Nephron (organoid): ENCODE data around the gene PDE6G.

Experiments used
- H3K27ac Mint-ChIP-seq, 3 experiments: 2 replicates each; pipeline ENCODE4 v1.8.0; 2020; ENCODE audit warnings: mixed read lengths in 3 of 3, mild to moderate bottlenecking in 2 of 3, moderate library complexity in 1 of 3
- H3K27me3 Mint-ChIP-seq: 2 replicates; pipeline ENCODE4 v1.8.0; 2021; ENCODE audit warnings: low read depth, mild to moderate bottlenecking, moderate library complexity, mixed read lengths
- H3K36me3 Mint-ChIP-seq: 2 replicates; pipeline ENCODE4 v1.8.0; 2020; ENCODE audit warnings: low read depth, mixed read lengths
- H3K4me1 Mint-ChIP-seq: 2 replicates; pipeline ENCODE4 v1.8.0; 2020; ENCODE audit warnings: mixed read lengths
- H3K4me3 Mint-ChIP-seq, 3 experiments: 2 replicates each; pipeline ENCODE4 v1.8.0; 2020; ENCODE audit warnings: mild to moderate bottlenecking in 3 of 3, mixed read lengths in 3 of 3, moderate library complexity in 2 of 3
- H3K9me3 Mint-ChIP-seq: 2 replicates; pipeline ENCODE4 v1.8.0; 2020; ENCODE audit warnings: mixed read lengths
- TF ChIP-seq, protein P1 (sequence below), 3 experiments: fragments of 200-600 bp; sonication (generic); IDR thresholded peaks; one replicate each; pipeline ENCODE4 v1.5.0; 2021; ENCODE audit warnings: antibody characterized with exemption in 3 of 3; ENCODE audit not compliant: unreplicated experiment in 3 of 3

The PDE6G gene

DNA sequence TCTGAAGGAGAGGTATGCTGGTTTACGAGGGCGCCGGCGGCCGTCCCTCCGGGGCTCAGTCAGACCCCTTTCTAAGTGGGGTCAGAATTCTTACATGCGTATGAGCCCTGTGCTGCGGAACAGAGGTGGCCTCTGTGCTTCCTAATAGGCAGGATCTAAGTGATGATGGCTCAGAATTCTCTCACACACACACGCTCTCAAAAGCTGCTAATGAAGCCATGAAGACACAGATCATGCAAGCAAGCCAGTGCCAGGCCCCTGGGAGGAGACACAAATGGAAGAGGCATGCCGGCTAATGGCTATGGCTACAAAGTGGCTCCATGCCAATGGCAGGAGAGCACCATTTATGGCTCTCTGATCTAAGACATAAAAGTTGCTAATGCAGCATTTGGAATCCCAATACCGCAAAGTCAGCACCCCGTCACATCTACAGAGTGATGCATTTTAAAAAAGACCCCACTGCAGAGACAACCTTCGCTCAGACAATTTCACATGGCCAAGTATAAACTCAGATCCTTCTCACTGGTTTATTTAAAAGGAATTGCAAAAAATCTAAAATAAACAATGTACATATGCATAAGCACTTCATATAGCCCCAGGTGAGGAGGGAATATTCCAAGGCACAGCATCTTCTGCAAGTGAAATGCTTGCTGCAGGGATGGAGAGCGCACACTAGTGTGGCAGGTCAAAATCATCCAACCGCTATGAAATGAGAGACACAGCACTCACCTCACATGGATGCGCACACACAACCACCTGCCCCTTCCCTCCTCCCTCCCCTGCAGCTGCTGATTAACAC lies 44.0 kb downstream of the PDE6G start:
- peaks cover 8% of the 10 kb centered on the region for H3K4me1 Mint-ChIP-seq
- no peaks in the 10 kb centered on the region for H3K9me3 Mint-ChIP-seq
- H3K4me3 Mint-ChIP-seq = no peak overlapping the region
- TF ChIP-seq, protein P1, sequence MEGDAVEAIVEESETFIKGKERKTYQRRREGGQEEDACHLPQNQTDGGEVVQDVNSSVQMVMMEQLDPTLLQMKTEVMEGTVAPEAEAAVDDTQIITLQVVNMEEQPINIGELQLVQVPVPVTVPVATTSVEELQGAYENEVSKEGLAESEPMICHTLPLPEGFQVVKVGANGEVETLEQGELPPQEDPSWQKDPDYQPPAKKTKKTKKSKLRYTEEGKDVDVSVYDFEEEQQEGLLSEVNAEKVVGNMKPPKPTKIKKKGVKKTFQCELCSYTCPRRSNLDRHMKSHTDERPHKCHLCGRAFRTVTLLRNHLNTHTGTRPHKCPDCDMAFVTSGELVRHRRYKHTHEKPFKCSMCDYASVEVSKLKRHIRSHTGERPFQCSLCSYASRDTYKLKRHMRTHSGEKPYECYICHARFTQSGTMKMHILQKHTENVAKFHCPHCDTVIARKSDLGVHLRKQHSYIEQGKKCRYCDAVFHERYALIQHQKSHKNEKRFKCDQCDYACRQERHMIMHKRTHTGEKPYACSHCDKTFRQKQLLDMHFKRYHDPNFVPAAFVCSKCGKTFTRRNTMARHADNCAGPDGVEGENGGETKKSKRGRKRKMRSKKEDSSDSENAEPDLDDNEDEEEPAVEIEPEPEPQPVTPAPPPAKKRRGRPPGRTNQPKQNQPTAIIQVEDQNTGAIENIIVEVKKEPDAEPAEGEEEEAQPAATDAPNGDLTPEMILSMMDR (IDR thresholded peaks at IDR 0.05; ENCODE audit: unreplicated experiment in 3 of 3) = no peak
- H3K27me3 Mint-ChIP-seq = no peaks in the 10 kb centered on the region
- H3K36me3 Mint-ChIP-seq = peaks cover 67% of the 10 kb centered on the region
- no peak overlapping the region for H3K27ac Mint-ChIP-seq

DNA sequence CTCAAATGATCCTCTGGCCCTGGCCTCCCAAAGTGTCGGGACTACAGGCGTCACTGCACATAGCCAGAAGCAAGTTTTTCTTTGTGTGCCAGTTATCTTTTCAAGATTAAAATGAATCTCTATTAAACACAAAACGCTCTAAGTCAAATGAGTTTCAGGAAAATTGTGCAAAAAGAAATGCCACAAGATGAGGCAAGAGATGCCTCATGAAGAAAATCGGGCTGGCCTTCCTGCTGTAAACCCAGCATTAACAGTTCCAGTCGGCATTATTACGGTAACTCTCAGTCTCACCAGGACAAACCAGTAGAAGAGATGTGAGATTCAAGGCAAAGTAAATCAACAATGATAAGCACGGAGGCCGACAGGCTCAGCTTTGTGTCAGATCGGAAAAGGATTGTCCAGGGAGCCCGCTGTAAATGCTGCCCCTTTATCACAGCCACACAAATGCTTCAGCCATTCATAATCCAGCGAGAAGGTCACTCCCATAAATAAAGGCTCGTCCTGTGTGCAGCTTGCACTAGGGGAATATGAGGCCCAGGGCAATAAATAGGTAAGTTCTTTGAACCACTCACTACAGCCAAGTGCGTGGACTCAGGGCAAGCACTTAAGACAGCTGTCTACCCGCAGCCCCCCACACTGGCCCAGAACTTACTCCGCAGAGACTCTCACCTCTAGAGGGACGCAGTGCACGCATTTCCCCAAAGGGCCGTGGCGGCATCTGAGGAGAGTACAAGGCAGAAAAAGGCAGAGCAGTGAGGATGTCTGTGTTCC lies 46.6 kb downstream of the PDE6G start:
- Mint-ChIP-seq H3K27ac (no peak overlapping the region), H3K9me3 (no peaks in the 10 kb centered on the region), H3K4me1 (peaks cover 6% of the 10 kb centered on the region), H3K4me3 (no peak overlapping the region), H3K36me3 (peaks cover 57% of the 10 kb centered on the region), H3K27me3 (no peaks in the 10 kb centered on the region)
- TF ChIP-seq, protein P1 (IDR thresholded peaks at IDR 0.05; ENCODE audit: unreplicated experiment in 3 of 3) = no peak

DNA sequence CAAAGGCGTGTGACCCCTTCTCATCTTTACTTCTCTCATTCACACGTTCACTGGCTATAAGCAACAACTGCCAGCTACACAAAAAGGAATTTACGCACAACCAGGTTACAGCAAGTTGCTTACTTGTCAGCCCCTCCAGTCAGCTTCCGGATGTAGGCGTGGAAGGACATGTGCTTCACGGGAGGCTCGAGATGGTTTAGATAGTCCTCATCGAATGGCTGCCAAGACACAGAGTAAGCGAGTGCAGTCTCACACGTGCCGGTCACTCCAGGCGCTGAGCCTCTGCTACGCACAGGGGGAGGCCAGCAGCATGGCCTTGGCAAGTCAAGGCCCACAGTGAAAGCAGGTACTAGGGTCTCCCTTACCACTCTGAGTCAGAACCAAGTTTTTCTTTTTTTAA lies 47.7 kb downstream of the PDE6G start:
- Mint-ChIP-seq H3K4me1 (no peaks in the 10 kb centered on the region), H3K27ac (no peak overlapping the region)

DNA sequence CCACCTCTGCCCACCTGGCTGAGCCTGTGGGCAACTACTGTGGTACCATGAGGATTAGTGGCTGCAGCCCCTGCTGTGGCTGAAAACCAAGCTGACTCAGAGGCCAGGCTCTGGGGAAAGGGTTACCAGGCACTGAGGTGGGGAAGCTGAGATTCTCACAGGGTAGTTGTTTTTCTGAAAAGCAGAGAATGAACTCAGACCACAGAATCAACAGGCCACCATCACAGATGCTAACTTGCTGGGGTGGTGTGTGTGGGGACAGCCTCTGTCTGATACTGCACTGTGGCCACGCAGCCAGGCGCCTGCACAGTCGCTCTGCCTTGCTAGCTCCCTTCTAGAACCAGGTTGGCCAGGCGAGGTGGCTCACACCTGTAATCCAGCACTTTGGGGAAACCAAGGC lies 48.3 kb downstream of the PDE6G start:
- H3K4me1 Mint-ChIP-seq = no peaks in the 10 kb centered on the region
- H3K4me3 Mint-ChIP-seq = no peak overlapping the region
- H3K36me3 Mint-ChIP-seq = peaks cover 56% of the 10 kb centered on the region
- H3K9me3 Mint-ChIP-seq = no peaks in the 10 kb centered on the region
- TF ChIP-seq, protein P1 (IDR thresholded peaks at IDR 0.05; ENCODE audit: unreplicated experiment in 3 of 3) = no peak
- no peaks in the 10 kb centered on the region for H3K27me3 Mint-ChIP-seq
- no peak overlapping the region for H3K27ac Mint-ChIP-seq

More for the DNA sequence above, 47.7 kb downstream of the PDE6G start:
- no peaks in the 10 kb centered on the region for H3K9me3 Mint-ChIP-seq
- no peak overlapping the region for H3K4me3 Mint-ChIP-seq
- no peaks in the 10 kb centered on the region for H3K27me3 Mint-ChIP-seq
- peaks cover 58% of the 10 kb centered on the region for H3K36me3 Mint-ChIP-seq
- TF ChIP-seq, protein P1 (IDR thresholded peaks at IDR 0.05; ENCODE audit: unreplicated experiment in 3 of 3) = no peak

DNA sequence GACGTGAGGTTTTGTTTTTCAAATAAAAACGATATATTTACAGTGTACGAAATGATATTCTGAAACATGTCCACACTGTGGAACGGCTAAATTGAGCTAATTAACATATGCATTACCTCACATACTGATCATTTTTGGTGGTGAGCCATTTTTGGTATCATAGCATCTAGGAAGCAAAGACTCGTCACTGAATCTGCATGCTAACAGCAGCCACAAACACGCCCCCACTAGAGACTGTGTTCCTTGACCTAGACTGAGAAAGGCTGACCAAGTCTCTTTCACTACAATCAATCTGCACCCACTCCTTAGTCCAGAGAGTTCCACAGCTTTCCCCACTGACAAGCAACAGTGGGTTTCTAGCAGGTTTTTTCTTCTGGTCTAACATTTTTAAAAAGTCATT lies 48.9 kb downstream of the PDE6G start:
- Mint-ChIP-seq H3K27me3 (no peaks in the 10 kb centered on the region), H3K4me3 (no peak overlapping the region), H3K4me1 (no peaks in the 10 kb centered on the region), H3K9me3 (no peaks in the 10 kb centered on the region), H3K36me3 (peaks cover 52% of the 10 kb centered on the region), H3K27ac (no peak overlapping the region)
- TF ChIP-seq, protein P1 (IDR thresholded peaks at IDR 0.05; ENCODE audit: unreplicated experiment in 3 of 3) = no peak
